ENCODE data around the gene MYRFL. TPM values are rescaled to one million over a fixed set of nuclear protein-coding genes. Genes with fewer than 3 reads are reported as not detected.

Gene MYRFL
- total and polyA plus RNA-seq, 2 of the 8 experiments (the other 6 are each of a cell fraction or from before 2014, with no cell fraction given): 1.1 to 2.0 TPM

- Histone ChIP-seq H3K14ac (ENCODE audit: insufficient read length) (no peak overlapping the region), H3K4me2 (ENCODE audit: insufficient read depth in 1 of 2, low read depth in 2 of 2, low read length in 2 of 2) (no peak overlapping the region), H2BK5ac (ENCODE audit: low read depth, low read length) (no peak overlapping the region), H4K91ac (replicated peaks; ENCODE audit: insufficient read length, low read length) (no peak overlapping the region), H3K36me3 (ENCODE audit: control insufficient read depth in 2 of 4, insufficient read depth in 4 of 4, low read length in 3 of 4) (no peaks in the 10 kb centered on the region), H2BK15ac (ENCODE audit: low read length) (no peak overlapping the region), H2AK5ac (ENCODE audit: low read depth, low read length) (no peak overlapping the region), H3K9me3 (ENCODE audit: insufficient read depth in 2 of 2, low read depth in 1 of 2, low read length in 1 of 2) (no peaks in the 10 kb centered on the region), H3K27ac (ENCODE audit: low read depth, low read length) (no peak overlapping the region), H2BK20ac (ENCODE audit: low read length) (no peak overlapping the region), H3K4me3 (ENCODE audit: extremely low read depth in 1 of 4, insufficient read depth in 2 of 4, low read depth in 3 of 4, low read length in 4 of 4) (no peak overlapping the region), H2AFZ (ENCODE audit: low read length) (no peak overlapping the region), H3K79me2 (ENCODE audit: control insufficient read depth in 1 of 2, insufficient read depth in 2 of 2, low read length in 2 of 2) (no peaks in the 10 kb centered on the region), H3K27me3 (replicated peaks in 1 of 4; ENCODE audit: control insufficient read depth in 3 of 4, extremely low read depth in 1 of 4, insufficient read depth in 3 of 4, low read length in 3 of 4) (no peaks in the 10 kb centered on the region), H3K56ac (replicated peaks; ENCODE audit: insufficient read length, low read depth, low read length) (no peak overlapping the region), H3K79me1 (ENCODE audit: low read depth, low read length) (no peaks in the 10 kb centered on the region), H3K9ac (replicated peaks in 1 of 4; ENCODE audit: extremely low read depth in 1 of 4, low read depth in 3 of 4, low read length in 3 of 4) (no peak overlapping the region), H3K18ac (ENCODE audit: extremely low read depth, low read length) (no peak overlapping the region), H4K5ac (ENCODE audit: insufficient read length, low read depth, low read length) (no peak overlapping the region), H2BK12ac (ENCODE audit: low read depth, low read length) (no peak overlapping the region), H3K4ac (replicated peaks; ENCODE audit: insufficient read length, low read depth, low read length) (no peak overlapping the region), H3K4me1 (replicated peaks in 1 of 4; ENCODE audit: control insufficient read depth in 3 of 4, insufficient read depth in 4 of 4, low read length in 3 of 4) (0 out of 7 replicates have a peak, but pooled peaks cover 0 to 2% (median 0%) of the 10 kb centered on the region in 4 experiments), H3K23me2 (ENCODE audit: low read depth, low read length) (no peaks in the 10 kb centered on the region; the same call in 1 of the 2 replicates), H4K20me1 (replicated peaks in 1 of 2; ENCODE audit: control insufficient read depth in 1 of 2, insufficient read depth in 2 of 2, low read length in 2 of 2) (no peaks in the 10 kb centered on the region), H2BK120ac (replicated peaks; ENCODE audit: low read depth, low read length) (no peak overlapping the region), H4K8ac (ENCODE audit: extremely low read depth, insufficient read depth, low read length) (no peak overlapping the region), H3K23ac (ENCODE audit: insufficient read length) (no peak overlapping the region)
- ChIA-PET POLR2A (ENCODE audit: partially characterized antibody) (interaction anchor here (0.9 kb wide), 1 partner anchor 12 kb away, joined by 5 read pairs; no protein-coding TSS in a partner anchor), CTCF (ENCODE audit: partially characterized antibody) (interaction anchor here (0.8 to 1.8 kb wide), 4 partner anchors 14 to 79 kb away, joined by 3 to 5 read pairs (median 4); no protein-coding TSS in a partner anchor)
- DNase-seq (ENCODE audit: low read depth in 1 of 2, low spot score in 2 of 2) (no peak), FAIRE-seq (no peak)
- no peak for TF ChIP-seq SRF (IDR thresholded peaks at IDR 0.05; ENCODE audit: low read depth, low read length)
- no peak for TF ChIP-seq CBX8 (IDR thresholded peaks at IDR 0.05; ENCODE audit: borderline replicate concordance, low read depth, low read length)
- TF ChIP-seq POU5F1 (IDR thresholded peaks at IDR 0.05; ENCODE audit: low read depth, low read length): no peak
- no peak for TF ChIP-seq JUN (IDR thresholded peaks at IDR 0.05; ENCODE audit: low read depth, low read length)
- TF ChIP-seq CHD1 (IDR thresholded peaks at IDR 0.05; ENCODE audit: low read depth, low read length): no peak
- TF ChIP-seq EP300 (IDR thresholded peaks at IDR 0.05; ENCODE audit: borderline replicate concordance in 1 of 2, low read depth in 2 of 2, low read length in 2 of 2): no peak
- TF ChIP-seq CBX5 (IDR thresholded peaks at IDR 0.05; ENCODE audit: low read depth, low read length): no peak
- TF ChIP-seq TEAD4 (IDR thresholded peaks at IDR 0.05; ENCODE audit: low read depth, low read length): no peak
- no peak for TF ChIP-seq SP4 (IDR thresholded peaks at IDR 0.05; ENCODE audit: low read length)
- no peak for TF ChIP-seq FOSL1 (IDR thresholded peaks at IDR 0.05; ENCODE audit: insufficient read depth, low read depth, low read length)
- no peak for TF ChIP-seq SIX5 (IDR thresholded peaks at IDR 0.05; ENCODE audit: low read depth, low read length)
- no peak for TF ChIP-seq SIN3A (conservative IDR thresholded peaks at IDR 0.05 in 1 of 2, IDR thresholded peaks at IDR 0.05 in 1 of 2; ENCODE audit: low read depth in 1 of 2, low read length in 2 of 2)
- no peak for TF ChIP-seq SUZ12 (IDR thresholded peaks at IDR 0.05; ENCODE audit: low read length)
- TF ChIP-seq NANOG (IDR thresholded peaks at IDR 0.05; ENCODE audit: insufficient read depth, low read depth, low read length, poor library complexity, severe bottlenecking): no peak
- no peak for TF ChIP-seq E2F6 (IDR thresholded peaks at IDR 0.05)
These were observed 136.2 kb downstream of the MYRFL start for GRCh38 chr12:69961246-69961645.
